SK-N-MC (cell line): ENCODE data around the gene TMUB1.

Source experiments
- DNase-seq: peaks from one replicate; pipeline ENCODE4 v3.0.0-alpha.2; 2011; ENCODE audit warnings: low read depth, low spot score
- H3K27ac ChIP-seq: fragments of 200-600 bp; sonication (generic); 2 replicates; pipeline ENCODE4 v1.5.1; 2016; ENCODE audit warnings: mixed run types
- H3K36me3 ChIP-seq: fragments of 200-600 bp; sonication (generic); 2 replicates; pipeline ENCODE4 v1.6.1; 2017; ENCODE audit warnings: antibody characterized with exemption, low read length, mixed read lengths; ENCODE audit not compliant: insufficient read depth
- H3K4me3 ChIP-seq: fragments of 200-600 bp; sonication (generic); 2 replicates; pipeline ENCODE4 v1.5.1; 2016
- H3K9ac ChIP-seq: fragments of 200-600 bp; sonication (generic); 2 replicates; pipeline ENCODE4 v1.8.0; 2017; ENCODE audit warnings: mixed run types, mixed read lengths; ENCODE audit not compliant: insufficient read length
- H3K9me3 ChIP-seq: fragments of 200-600 bp; sonication (generic); 2 replicates; pipeline ENCODE4 v1.6.1; 2017; ENCODE audit warnings: low read depth, mild to moderate bottlenecking, antibody characterized with exemption, low read length, moderate library complexity, mixed read lengths
- EZH2 ChIP-seq: fragments of 200-600 bp; sonication (generic); IDR thresholded peaks from one replicate; pipeline ENCODE4 v1.6.1; 2017; ENCODE audit warnings: antibody characterized with exemption
- FOXP2 ChIP-seq: optimal IDR thresholded peaks from 2 replicates; pipeline ENCODE3; 2011; ENCODE audit warnings: mild to moderate bottlenecking, moderate library complexity; ENCODE audit not compliant: insufficient read depth; ENCODE audit errors: extremely low read length, control extremely low read depth
- POLR2AphosphoS5 ChIP-seq: IDR thresholded peaks from 2 replicates; pipeline ENCODE4 v1.6.1; 2012; ENCODE audit warnings: mild to moderate bottlenecking, low read depth, low read length, borderline replicate concordance

Gene TMUB1

DNA sequence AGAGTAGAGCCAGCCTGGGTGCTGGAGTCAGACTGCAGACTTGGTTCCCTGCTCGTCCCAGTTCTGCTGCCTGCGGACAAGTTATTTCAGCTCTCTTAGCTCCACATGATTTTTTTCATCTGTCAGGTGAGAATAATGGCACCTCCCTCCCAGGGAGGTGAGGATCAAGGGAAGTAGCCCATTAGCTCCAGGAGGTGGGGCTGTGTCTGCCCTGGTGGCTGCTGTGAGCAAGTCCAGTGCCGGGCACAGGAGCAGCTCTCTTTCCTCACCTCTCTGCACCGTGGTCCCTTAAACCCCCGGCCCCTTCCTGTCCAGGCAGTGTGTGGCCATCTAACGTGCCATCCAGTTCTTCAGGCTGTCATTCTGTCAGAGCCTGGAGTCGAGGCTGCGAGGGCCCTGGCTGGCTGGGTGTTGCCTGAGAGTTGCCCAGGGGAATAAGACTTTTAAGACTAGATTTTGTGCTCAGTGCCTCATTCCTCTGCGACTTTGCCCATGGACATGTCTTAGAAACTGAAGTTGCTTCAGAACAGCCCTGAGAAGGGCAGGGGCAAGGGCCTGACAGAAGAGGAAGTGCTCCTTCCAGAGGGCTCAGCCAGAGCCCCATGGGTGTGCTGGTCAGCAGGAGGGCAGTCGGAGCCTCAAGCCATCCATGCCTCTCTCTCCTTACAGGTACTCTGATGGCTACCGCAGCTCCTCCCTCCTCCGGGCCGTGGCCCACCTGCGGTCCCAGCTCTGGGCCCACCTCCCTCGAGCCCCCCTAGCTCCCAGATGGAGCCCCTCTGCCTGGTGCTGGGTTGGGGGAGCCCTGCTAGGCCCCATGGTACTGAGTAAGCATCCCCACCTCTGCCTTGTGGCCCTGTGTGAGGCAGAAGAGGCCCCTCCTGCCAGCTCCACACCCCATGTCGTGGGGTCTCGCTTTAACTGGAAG, 50.1 kb downstream of the TMUB1 start:
- no peak overlapping the region for H3K4me3 ChIP-seq
- DNase-seq: no peak
- no peak overlapping the region for H3K27ac ChIP-seq
- H3K9me3 ChIP-seq: no peaks in the 10 kb centered on the region
- H3K9ac ChIP-seq: no peak overlapping the region
- peaks cover 11% of the 10 kb centered on the region; the same call in 1 of the 2 replicates for H3K36me3 ChIP-seq
- no peak for TF ChIP-seq FOXP2
- no peak for TF ChIP-seq POLR2AphosphoS5
- TF ChIP-seq EZH2: no peak
